C4-2B (cell line): ENCODE data around the gene KLK10.

Experiments
- CTCF ChIP-seq: fragments of 450-650 bp; conservative IDR thresholded peaks from 2 replicates; pipeline ENCODE4 v1.5.1; 2017; ENCODE audit warnings: mild to moderate bottlenecking
- ZFX ChIP-seq: fragments of 450-650 bp; IDR thresholded peaks from 2 replicates; pipeline ENCODE4 v1.6.1; 2017

DNA sequence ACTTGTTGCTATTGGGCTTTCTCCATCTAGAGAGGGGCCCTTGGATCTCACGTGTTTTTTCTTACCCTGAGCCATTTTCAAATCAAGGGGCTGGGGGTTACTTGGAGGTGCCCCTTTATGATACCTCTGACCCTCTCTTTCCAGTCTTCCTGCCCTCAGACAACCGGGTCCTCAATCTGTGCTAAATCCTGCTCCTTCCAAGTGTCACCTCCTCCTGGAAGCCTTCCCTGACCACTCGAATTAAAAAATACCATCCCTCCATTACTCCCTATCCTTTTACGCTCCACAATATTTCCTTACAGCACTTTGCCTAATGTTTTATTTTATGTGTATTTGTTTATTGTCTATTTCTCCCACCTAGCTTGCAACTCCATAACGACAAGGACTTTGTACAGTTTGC, 21.4 kb downstream of the KLK10 start:
- TF ChIP-seq CTCF = no peak
- TF ChIP-seq ZFX = no peak
